ENCODE measurements around the gene RNF157.

RNF157 gene

GRCh38 chr17:76125922-76126321 lies 114.4 kb downstream of the RNF157 start:
- FAIRE-seq, result no peak
- no peak for DNase-seq (ENCODE audit: low spot score)

GRCh38 chr17:76125391-76125675 lies 115.0 kb downstream of the RNF157 start:
- DNase-seq (ENCODE audit: low spot score) (no peak), FAIRE-seq (no peak)

- peak; percentile 63 for FAIRE-seq
- no peak for DNase-seq (ENCODE audit: low spot score)
Measured at GRCh38 chr17:76124582-76125390, 115.5 kb downstream of the RNF157 start.

- DNase-seq (ENCODE audit: low spot score), result no peak
- peak; percentile 37 for FAIRE-seq
Measured at GRCh38 chr17:76123749-76124581, 116.3 kb downstream of the RNF157 start.

- no peak for DNase-seq (ENCODE audit: low spot score)
- FAIRE-seq, result no peak
Measured at GRCh38 chr17:76123191-76123499, 117.1 kb downstream of the RNF157 start.

- FAIRE-seq (no peak), DNase-seq (ENCODE audit: low spot score) (no peak)
Measured at GRCh38 chr17:76122431-76123190, 117.7 kb downstream of the RNF157 start.

- FAIRE-seq, result no peak
- no peak for DNase-seq (ENCODE audit: low spot score)
Measured at GRCh38 chr17:76121932-76122430, 118.3 kb downstream of the RNF157 start.

- no peak for FAIRE-seq
Measured at GRCh38 chr17:76120658-76121008, 119.7 kb downstream of the RNF157 start.

GRCh38 chr17:76119409-76120371 lies 120.6 kb downstream of the RNF157 start:
- FAIRE-seq (peak; percentile 37), DNase-seq (ENCODE audit: low spot score) (no peak)

More at GRCh38 chr17:76120658-76121008, 119.7 kb downstream of the RNF157 start:
- DNase-seq (ENCODE audit: low spot score), result no peak

GRCh38 chr17:76115138-76115754 lies 125.0 kb downstream of the RNF157 start:
- no peak for FAIRE-seq
- DNase-seq (ENCODE audit: low spot score), result no peak

- no peak for FAIRE-seq
- DNase-seq (ENCODE audit: low spot score), result no peak
Measured at GRCh38 chr17:76111956-76112355, 128.3 kb downstream of the RNF157 start.

- FAIRE-seq (no peak), DNase-seq (ENCODE audit: low spot score) (no peak)
Measured at GRCh38 chr17:76107509-76107908, 132.8 kb downstream of the RNF157 start.

- DNase-seq (ENCODE audit: low spot score), result no peak
- no peak for FAIRE-seq
Measured at GRCh38 chr17:76106703-76107102, 133.6 kb downstream of the RNF157 start.

- FAIRE-seq, result no peak
- no peak for DNase-seq (ENCODE audit: low spot score)
Measured at GRCh38 chr17:76104896-76105231, 135.4 kb downstream of the RNF157 start.

- DNase-seq (ENCODE audit: low spot score) (no peak), FAIRE-seq (no peak)
Measured at GRCh38 chr17:76104140-76104895, 136.0 kb downstream of the RNF157 start.

- peak; percentile 100 for DNase-seq (ENCODE audit: low spot score)
- peak; percentile 74 for FAIRE-seq
Measured at GRCh38 chr17:76103274-76104139, 136.8 kb downstream of the RNF157 start, which contains the start of gene EXOC7. Gene EXOC7 (minus strand): TSS chr17:76103787. CDS start chr17:76103692, 95 bp downstream.

- DNase-seq (ENCODE audit: low spot score), result no peak
- FAIRE-seq, result no peak
Measured at GRCh38 chr17:76102944-76103273, 137.4 kb downstream of the RNF157 start.

GRCh38 chr17:76097716-76098295 lies 142.5 kb downstream of the RNF157 start:
- no peak for FAIRE-seq

More at GRCh38 chr17:76097716-76098295, 142.5 kb downstream of the RNF157 start:
- no peak for DNase-seq (ENCODE audit: low spot score)
